NT2/D1 (cell line): ENCODE measurements around the gene DRC7.
"Not testable (repeated sequence)": the region's sequence is repeated elsewhere in the genome, so short reads cannot be mapped to it uniquely, and the experiment has no call there.

Experiments
- SUZ12 ChIP-seq: IDR thresholded peaks from 2 replicates; pipeline ENCODE4 v1.6.1; 2011; ENCODE audit not compliant: insufficient read length, insufficient read depth; ENCODE audit errors: extremely low read depth
- YY1 ChIP-seq: IDR thresholded peaks from 2 replicates; pipeline ENCODE4 v1.6.1; 2011; ENCODE audit not compliant: insufficient read length, insufficient read depth
- ZNF274 ChIP-seq: IDR thresholded peaks from 2 replicates; pipeline ENCODE4 v1.6.1; 2011; ENCODE audit warnings: mild to moderate bottlenecking, low read depth, low read length

GRCh38 chr16:57712569-57712968 is 18.0 kb downstream of the DRC7 start:
- not testable (repeated sequence) for TF ChIP-seq ZNF274, YY1, SUZ12
